HepG2 (cell line): Measurements from ENCODE around the gene MTA1. TPM values are rescaled to one million over a fixed set of nuclear protein-coding genes. Genes with fewer than 3 reads are reported as not detected.

Source experiments
- CTCF ChIP-seq: sonication (generic); formaldehyde crosslinking; IDR thresholded peaks from 2 replicates; pipeline ENCODE4 v1.5.0; 2020; ENCODE audit warnings: mild to moderate bottlenecking, missing genetic modification reagents, moderate library complexity
- GMEB1 ChIP-seq: sonication (generic); formaldehyde crosslinking; IDR thresholded peaks from 2 replicates; pipeline ENCODE4 v1.5.1; 2020; ENCODE audit warnings: missing genetic modification reagents, mild to moderate bottlenecking, borderline replicate concordance
- GZF1 ChIP-seq: sonication (generic); formaldehyde crosslinking; IDR thresholded peaks from 2 replicates; pipeline ENCODE4 v1.5.1; 2020; ENCODE audit warnings: mild to moderate bottlenecking, missing genetic modification reagents
- ISL2 ChIP-seq: sonication (generic); formaldehyde crosslinking; IDR thresholded peaks from 2 replicates; pipeline ENCODE4 v1.5.0; 2020; ENCODE audit warnings: missing genetic modification reagents
- MBNL3 ChIP-seq: fragments of 250-450 bp; sonication (Bioruptor Pico); conservative IDR thresholded peaks from 2 replicates; pipeline ENCODE4 v1.8.0; 2022; ENCODE audit warnings: mild to moderate bottlenecking, inconsistent platforms
- SCMH1 ChIP-seq: sonication (generic); formaldehyde crosslinking; IDR thresholded peaks from 2 replicates; pipeline ENCODE4 v1.9.0; 2021; ENCODE audit warnings: missing genetic modification reagents, mild to moderate bottlenecking, borderline replicate concordance
- SMAD1 ChIP-seq: sonication (generic); formaldehyde crosslinking; IDR thresholded peaks from 2 replicates; pipeline ENCODE4 v1.4.0; 2020; ENCODE audit warnings: missing genetic modification reagents, low read depth, mild to moderate bottlenecking, borderline replicate concordance
- SOX6 ChIP-seq, 2 experiments: fragments of 450-650 bp in 1 of 2; sonication (generic) in 1 of 2; formaldehyde crosslinking in 1 of 2; IDR thresholded peaks; 2 replicates each; pipeline versions ENCODE4 v1.4.0 to v1.6.1; 2017 to 2020; ENCODE audit warnings: antibody characterized with exemption in 1 of 2, mild to moderate bottlenecking in 1 of 2, missing genetic modification reagents in 1 of 2
- TRIM22 ChIP-seq: fragments of 450-650 bp; IDR thresholded peaks from 2 replicates; pipeline ENCODE4 v1.6.1; 2017
- ZBTB25 ChIP-seq: IDR thresholded peaks from 2 replicates; pipeline ENCODE4 v1.6.1; 2018; ENCODE audit warnings: missing genetic modification reagents
- ZFYVE20 ChIP-seq: sonication (generic); formaldehyde crosslinking; IDR thresholded peaks from 2 replicates; pipeline ENCODE4 v1.8.0; 2023; ENCODE audit warnings: low read depth, mild to moderate bottlenecking, moderate library complexity, missing genetic modification reagents, borderline replicate concordance
- ZNF446 ChIP-seq: sonication (generic); formaldehyde crosslinking; IDR thresholded peaks from 2 replicates; pipeline ENCODE4 v1.5.0; 2020; ENCODE audit warnings: mild to moderate bottlenecking, missing genetic modification reagents
- ZNF7 ChIP-seq: IDR thresholded peaks from 2 replicates; pipeline ENCODE4 v1.6.1; 2016; ENCODE audit warnings: missing biosample characterization, missing genetic modification reagents
- ZNF709 ChIP-seq: sonication (generic); formaldehyde crosslinking; IDR thresholded peaks from 2 replicates; pipeline ENCODE4 v1.5.0; 2020; ENCODE audit warnings: mild to moderate bottlenecking, missing genetic modification reagents
- ZNF790 ChIP-seq: sonication (generic); formaldehyde crosslinking; IDR thresholded peaks from 2 replicates; pipeline ENCODE4 v1.8.0; 2022; ENCODE audit warnings: missing genetic modification reagents, mild to moderate bottlenecking, borderline replicate concordance
- polyA plus RNA-seq, 8 experiments: library from polyadenylated mRNA; depleted of rRNA in 3 of 8; stranded (reverse) in 7 of 8; unstranded in 1 of 8; fragments of >200 nt; fragmentation: Illumina TruSeq in 4 of 8; extraction: Trizol in 4 of 8; gene quantifications; 2 replicates each; pipeline versions ENCODE4 v1.2.1 to v1.2.3, GENCODE V29; 2011 to 2016; ENCODE audit warnings: low read depth in 4 of 8, missing spikeins in 1 of 8, mixed read lengths in 1 of 8; ENCODE audit not compliant: insufficient read depth in 1 of 8
- total RNA-seq, 5 experiments: library from RNA; depleted of rRNA; stranded (reverse); fragments of >200 nt; fragmentation: Illumina TruSeq; extraction: Trizol; gene quantifications; 2 replicates each; pipeline ENCODE4 v1.2.3, GENCODE V29; 2016; ENCODE audit warnings: low read depth in 1 of 5
- TF ChIP-seq, protein P1 (sequence below): sonication (generic); formaldehyde crosslinking; IDR thresholded peaks from 2 replicates; pipeline ENCODE4 v1.5.1; 2020; ENCODE audit warnings: missing genetic modification reagents, mild to moderate bottlenecking, borderline replicate concordance
- TF ChIP-seq, protein P2 (sequence below): sonication (generic); formaldehyde crosslinking; IDR thresholded peaks from 2 replicates; pipeline ENCODE4 v1.4.0; 2020; ENCODE audit warnings: missing genetic modification reagents

MTA1 gene
- total and polyA plus RNA-seq, 2 of the 13 experiments (the other 11 are each of a cell fraction or from before 2014, with no cell fraction given): 35.2 to 85.8 TPM

- TF ChIP-seq CTCF (CRISPR knock-in tag) (peak; percentile 44), TRIM22 (no peak), ZNF446 (CRISPR knock-in tag) (no peak), ZNF7 (no peak), ZFYVE20 (no peak), MBNL3 (CRISPR knock-in tag) (no peak), ZBTB25 (CRISPR knock-in tag) (no peak), SOX6 (IDR thresholded peaks at IDR 0.05) (no peak), SOX6 (CRISPR knock-in tag; IDR thresholded peaks at IDR 0.05) (peak; percentile 91), SMAD1 (peak; percentile 73; the same call in 1 of the 2 replicates), GMEB1 (CRISPR knock-in tag) (no peak; the same call in 1 of the 2 replicates), ZNF790 (CRISPR knock-in tag) (peak; percentile 42; the same call in 1 of the 2 replicates), ISL2 (CRISPR knock-in tag) (peak; percentile 84), SCMH1 (CRISPR knock-in tag) (no peak), GZF1 (CRISPR knock-in tag) (no peak), ZNF709 (CRISPR knock-in tag) (peak; percentile 65; the same call in 1 of the 2 replicates)
- TF ChIP-seq, protein P1, sequence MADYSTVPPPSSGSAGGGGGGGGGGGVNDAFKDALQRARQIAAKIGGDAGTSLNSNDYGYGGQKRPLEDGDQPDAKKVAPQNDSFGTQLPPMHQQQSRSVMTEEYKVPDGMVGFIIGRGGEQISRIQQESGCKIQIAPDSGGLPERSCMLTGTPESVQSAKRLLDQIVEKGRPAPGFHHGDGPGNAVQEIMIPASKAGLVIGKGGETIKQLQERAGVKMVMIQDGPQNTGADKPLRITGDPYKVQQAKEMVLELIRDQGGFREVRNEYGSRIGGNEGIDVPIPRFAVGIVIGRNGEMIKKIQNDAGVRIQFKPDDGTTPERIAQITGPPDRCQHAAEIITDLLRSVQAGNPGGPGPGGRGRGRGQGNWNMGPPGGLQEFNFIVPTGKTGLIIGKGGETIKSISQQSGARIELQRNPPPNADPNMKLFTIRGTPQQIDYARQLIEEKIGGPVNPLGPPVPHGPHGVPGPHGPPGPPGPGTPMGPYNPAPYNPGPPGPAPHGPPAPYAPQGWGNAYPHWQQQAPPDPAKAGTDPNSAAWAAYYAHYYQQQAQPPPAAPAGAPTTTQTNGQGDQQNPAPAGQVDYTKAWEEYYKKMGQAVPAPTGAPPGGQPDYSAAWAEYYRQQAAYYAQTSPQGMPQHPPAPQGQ: no peak
- TF ChIP-seq, protein P2, sequence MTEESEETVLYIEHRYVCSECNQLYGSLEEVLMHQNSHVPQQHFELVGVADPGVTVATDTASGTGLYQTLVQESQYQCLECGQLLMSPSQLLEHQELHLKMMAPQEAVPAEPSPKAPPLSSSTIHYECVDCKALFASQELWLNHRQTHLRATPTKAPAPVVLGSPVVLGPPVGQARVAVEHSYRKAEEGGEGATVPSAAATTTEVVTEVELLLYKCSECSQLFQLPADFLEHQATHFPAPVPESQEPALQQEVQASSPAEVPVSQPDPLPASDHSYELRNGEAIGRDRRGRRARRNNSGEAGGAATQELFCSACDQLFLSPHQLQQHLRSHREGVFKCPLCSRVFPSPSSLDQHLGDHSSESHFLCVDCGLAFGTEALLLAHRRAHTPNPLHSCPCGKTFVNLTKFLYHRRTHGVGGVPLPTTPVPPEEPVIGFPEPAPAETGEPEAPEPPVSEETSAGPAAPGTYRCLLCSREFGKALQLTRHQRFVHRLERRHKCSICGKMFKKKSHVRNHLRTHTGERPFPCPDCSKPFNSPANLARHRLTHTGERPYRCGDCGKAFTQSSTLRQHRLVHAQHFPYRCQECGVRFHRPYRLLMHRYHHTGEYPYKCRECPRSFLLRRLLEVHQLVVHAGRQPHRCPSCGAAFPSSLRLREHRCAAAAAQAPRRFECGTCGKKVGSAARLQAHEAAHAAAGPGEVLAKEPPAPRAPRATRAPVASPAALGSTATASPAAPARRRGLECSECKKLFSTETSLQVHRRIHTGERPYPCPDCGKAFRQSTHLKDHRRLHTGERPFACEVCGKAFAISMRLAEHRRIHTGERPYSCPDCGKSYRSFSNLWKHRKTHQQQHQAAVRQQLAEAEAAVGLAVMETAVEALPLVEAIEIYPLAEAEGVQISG: peak; percentile 60
Observed at GRCh38 chr14:105499256-105500035, 79.8 kb downstream of the MTA1 start (continued).
